HG03135 (cell line): ENCODE measurements around the gene ENTHD1.

Source experiments
- ATAC-seq: cut with Tn5 transposase; IDR thresholded peaks from one replicate; pipeline ENCODE4 v1.9.1; 2021; ENCODE audit warnings: mild to moderate bottlenecking, moderate library complexity; ENCODE audit not compliant: unreplicated experiment

The ENTHD1 gene

GRCh38 chr22:39697790-39698430 is 195.7 kb downstream of the ENTHD1 start:
- no peak for ATAC-seq

DNA sequence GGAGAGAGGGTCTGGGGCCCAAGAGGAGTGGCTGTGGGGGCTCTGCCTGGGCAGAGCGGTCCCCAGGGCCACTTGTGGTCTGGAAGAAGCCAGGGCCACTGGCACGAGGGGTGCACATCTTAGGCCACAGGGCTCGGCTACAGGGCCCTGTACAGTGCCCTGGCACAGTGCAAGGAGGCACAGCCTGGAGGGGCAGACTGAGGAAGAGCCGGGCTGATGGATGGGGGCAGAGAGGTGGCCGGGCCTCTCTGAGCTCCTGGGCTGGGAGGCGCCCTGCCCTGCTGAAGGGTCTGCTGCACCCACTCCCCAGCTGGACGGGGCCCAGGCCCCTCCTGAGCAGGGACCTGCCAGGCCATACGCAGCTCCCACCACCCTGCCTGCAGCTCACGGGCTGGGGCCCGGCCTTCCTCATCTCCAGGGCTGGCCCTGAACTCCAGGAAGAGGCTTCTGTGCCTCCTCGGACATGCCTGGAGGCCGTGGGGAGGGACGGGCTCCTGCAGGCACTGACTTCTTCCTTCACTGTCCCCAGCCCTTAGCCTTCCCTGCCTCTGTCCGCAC is 199.5 kb downstream of the ENTHD1 start:
- no peak for ATAC-seq
